K562 (cell line): ENCODE measurements around the gene NEDD8. TPM values are rescaled to one million over a fixed set of nuclear protein-coding genes. Genes with fewer than 3 reads are reported as not detected.
A peak's percentile ranks its signal among the peaks of the same experiment; 100 is the strongest.

Experiments
- CTCF ChIP-seq, 3 experiments: IDR thresholded peaks in 2 of 3; conservative IDR thresholded peaks in 1 of 3; 2 replicates each; pipeline ENCODE4 v1.5.1; 2011 to 2012; ENCODE audit warnings: low read length in 3 of 3, mild to moderate bottlenecking in 3 of 3, control low read depth in 2 of 3, improper control_type of control experiment in 1 of 3, inconsistent platforms in 1 of 3, low read depth in 1 of 3, mixed read lengths in 1 of 3, moderate library complexity in 1 of 3; ENCODE audit not compliant: insufficient read depth in 2 of 3
- CTCFL ChIP-seq: IDR thresholded peaks from 2 replicates; pipeline ENCODE4 v1.6.1; 2011; ENCODE audit warnings: borderline replicate concordance, low read depth, mild to moderate bottlenecking, moderate library complexity, low read length; ENCODE audit not compliant: insufficient read depth, poor library complexity, severe bottlenecking
- FOXA1 ChIP-seq: fragments of 450-650 bp; IDR thresholded peaks from 2 replicates; pipeline ENCODE4 v1.6.1; 2016; ENCODE audit warnings: mild to moderate bottlenecking, borderline replicate concordance
- HDAC2 ChIP-seq: fragments of 450-650 bp; IDR thresholded peaks from 2 replicates; pipeline ENCODE4 v1.6.1; 2016; ENCODE audit warnings: mild to moderate bottlenecking
- KLF10 ChIP-seq: fragments of 250-450 bp; sonication (Bioruptor Pico); IDR thresholded peaks from 2 replicates; pipeline ENCODE4 v1.6.1; 2021; ENCODE audit warnings: matching md5 sums
- MEIS2 ChIP-seq: fragments of 450-650 bp; IDR thresholded peaks from 2 replicates; pipeline ENCODE4 v1.6.1; 2014; ENCODE audit warnings: mild to moderate bottlenecking; ENCODE audit not compliant: partially characterized antibody
- RB1 ChIP-seq: fragments of 450-650 bp; IDR thresholded peaks from 2 replicates; pipeline ENCODE4 v1.6.1; 2017; ENCODE audit warnings: low read depth, mild to moderate bottlenecking
- RBM14 ChIP-seq: fragments of 200-400 bp; formaldehyde crosslinking; IDR thresholded peaks from 2 replicates; pipeline ENCODE4 v1.6.1; 2018; ENCODE audit warnings: low read depth, mild to moderate bottlenecking, low read length, moderate library complexity, borderline replicate concordance; ENCODE audit not compliant: insufficient read depth
- WHSC1 ChIP-seq: IDR thresholded peaks from one replicate; pipeline ENCODE4 v1.6.1; 2012; ENCODE audit warnings: low read length, control low read depth, inconsistent platforms
- ZFX ChIP-seq: sonication (generic); formaldehyde crosslinking; IDR thresholded peaks from 2 replicates; pipeline ENCODE4 v1.8.0; 2022; ENCODE audit warnings: mild to moderate bottlenecking, missing genetic modification reagents, moderate library complexity
- ZNF512 ChIP-seq: IDR thresholded peaks from 2 replicates; pipeline ENCODE4 v1.6.1; 2016; ENCODE audit warnings: missing genetic modification characterization, missing compliant biosample characterization
- ZNF561 ChIP-seq: fragments of 450-650 bp; formaldehyde crosslinking; conservative IDR thresholded peaks from 2 replicates; pipeline ENCODE4 v1.4.0; 2020; ENCODE audit warnings: mild to moderate bottlenecking, moderate library complexity
- polyA plus RNA-seq, 8 experiments: library from polyadenylated mRNA; depleted of rRNA in 4 of 8; stranded (reverse) in 5 of 8; unstranded in 3 of 8; fragments of >200 nt; fragmentation: Nextera tagmentation in 2 of 8; fragmentation: Illumina TruSeq in 1 of 8; extraction: Ambion mirVana in 2 of 8; extraction: Trizol in 1 of 8; gene quantifications; 2 replicates each; pipeline versions ENCODE4 v1.2.1 to v1.2.3, GENCODE V29; 2011 to 2014; ENCODE audit warnings: inconsistent platforms in 1 of 8, missing spikeins in 1 of 8
- total RNA-seq, 7 experiments: library from RNA; depleted of rRNA in 6 of 7; stranded (reverse); fragments of >200 nt in 6 of 7; fragmentation: Illumina TruSeq in 2 of 7; extraction: Trizol in 2 of 7; gene quantifications; 2 replicates each; pipeline versions ENCODE4 v1.2.1 to v1.2.3, GENCODE V29; 2011 to 2021; ENCODE audit warnings: low replicate concordance in 1 of 7

NEDD8 gene
- total and polyA plus RNA-seq, 9 of the 15 experiments (the other 6 are each of a cell fraction or from before 2014, with no cell fraction given): 142 to 691 (median 260) TPM

- TF ChIP-seq CTCFL (peak; percentile 49), ZNF512 (tag) (no peak), WHSC1 (no peak), FOXA1 (no peak), ZFX (CRISPR knock-in tag) (0 out of 2 replicates have a peak, but pooled peaks have one; percentile 27), RBM14 (no peak), KLF10 (CRISPR knock-in tag) (no peak), RB1 (peak; percentile 18; the same call in 1 of the 2 replicates), MEIS2 (no peak), HDAC2 (no peak), CTCF (IDR thresholded peaks at IDR 0.05 in 2 of 3, conservative IDR thresholded peaks at IDR 0.05 in 1 of 3; ENCODE audit: insufficient read depth in 2 of 3, low read depth in 1 of 3, low read length in 3 of 3) (peak; percentile 13 to 49 (median 42); a peak in 2 of 6 replicates), ZNF561 (no peak)
- TF ChIP-seq, all 486 proteins: peak for 15
Measured at GRCh38 chr14:24241829-24242443, 9.8 kb upstream of the NEDD8 start (continued).
